SK-N-SH (cell line): ENCODE results near the gene PTPN23. TPM values are rescaled to one million over a fixed set of nuclear protein-coding genes. Genes with fewer than 3 reads are reported as not detected.

Experiments used
- CTCF ChIA-PET: fragments of 300-600, 350-600 bp; formaldehyde crosslinking; extraction: SDS; loops from one replicate; lab custom pipeline; 2021; lab: Yijun Ruan, JAX
- POLR2A ChIA-PET: fragments of 350-600 bp; sonication (Branson Sonifier 250); formaldehyde crosslinking; extraction: SDS; loops from one replicate; lab custom pipeline; 2020; ENCODE audit warnings: antibody characterized with exemption, inconsistent platforms; lab: Yijun Ruan, JAX
- DNase-seq: peaks from one replicate; pipeline ENCODE4 v3.0.0; 2012
- H2AFZ ChIP-seq: fragments of 200-600 bp; sonication (generic); 2 replicates; pipeline ENCODE4 v1.8.1; 2016; ENCODE audit warnings: antibody characterized with exemption, mild to moderate bottlenecking, low read depth
- H3F3A ChIP-seq: fragments of 200-600 bp; sonication (generic); replicated peaks from 2 replicates; pipeline ENCODE3; 2016; ENCODE audit warnings: antibody characterized with exemption, mild to moderate bottlenecking; ENCODE audit not compliant: insufficient read depth
- H3K27ac ChIP-seq, 2 experiments: fragments of 200-500 bp in 1 of 2; fragments of 200-600 bp in 1 of 2; sonication (Bioruptor generic) in 1 of 2; sonication (generic), shearing (Covaris generic) in 1 of 2; 2 replicates each; pipeline versions ENCODE4 v1.5.1 to v1.6.1; 2014 to 2016; ENCODE audit warnings: low read depth in 2 of 2, inconsistent platforms in 1 of 2, low read length in 1 of 2, mild to moderate bottlenecking in 1 of 2, mixed read lengths in 1 of 2
- H3K27me3 ChIP-seq: fragments of 200-600 bp; sonication (generic), shearing (Covaris generic); 2 replicates; pipeline ENCODE4 v1.6.1; 2016; ENCODE audit warnings: mixed run types; ENCODE audit not compliant: insufficient read depth
- H3K36me3 ChIP-seq, 2 experiments: fragments of 200-500 bp in 1 of 2; fragments of 200-600 bp in 1 of 2; sonication (Bioruptor generic) in 1 of 2; sonication (generic) in 1 of 2; replicated peaks in 1 of 2; 2 replicates each; pipeline versions ENCODE3 to v1.5.1; 2014 to 2016; ENCODE audit warnings: low read length in 1 of 2, mild to moderate bottlenecking in 1 of 2; ENCODE audit not compliant: insufficient read depth in 2 of 2, control insufficient read depth in 1 of 2
- H3K4me1 ChIP-seq, 2 experiments: fragments of 200-500 bp in 1 of 2; fragments of 200-600 bp in 1 of 2; sonication (Bioruptor generic) in 1 of 2; sonication (generic), shearing (Covaris generic) in 1 of 2; 2 replicates each; pipeline versions ENCODE4 v1.5.1 to v1.6.1; 2014 to 2016; ENCODE audit warnings: low read depth in 1 of 2, low read length in 1 of 2, mixed run types in 1 of 2; ENCODE audit not compliant: insufficient read depth in 2 of 2, control insufficient read depth in 1 of 2
- H3K4me2 ChIP-seq: fragments of 200-600 bp; sonication (generic), shearing (Covaris generic); 2 replicates; pipeline ENCODE4 v1.6.1; 2017; ENCODE audit warnings: mixed run types
- H3K4me3 ChIP-seq, 2 experiments: fragments of 200-500 bp in 1 of 2; fragments of 200-600 bp in 1 of 2; sonication (Bioruptor generic) in 1 of 2; sonication (generic), shearing (Covaris generic) in 1 of 2; 2 replicates each; pipeline versions ENCODE4 v1.5.1 to v1.8.1; 2014 to 2016; ENCODE audit warnings: low read depth in 2 of 2, inconsistent platforms in 1 of 2, low read length in 1 of 2, mild to moderate bottlenecking in 1 of 2, mixed read lengths in 1 of 2, moderate library complexity in 1 of 2
- H3K79me2 ChIP-seq: fragments of 200-600 bp; sonication (generic); 2 replicates; pipeline ENCODE4 v1.8.1; 2017; ENCODE audit warnings: mild to moderate bottlenecking; ENCODE audit not compliant: insufficient read depth
- H3K9ac ChIP-seq: fragments of 200-600 bp; sonication (generic); 2 replicates; pipeline ENCODE4 v1.6.1; 2017; ENCODE audit warnings: mixed run types
- H3K9me2 ChIP-seq: fragments of 200-600 bp; sonication (generic); 2 replicates; pipeline ENCODE4 v1.6.1; 2017; ENCODE audit warnings: mixed run types
- H3K9me3 ChIP-seq: fragments of 200-600 bp; sonication (generic); 2 replicates; pipeline ENCODE4 v1.6.1; 2017; ENCODE audit warnings: mixed run types, mild to moderate bottlenecking, moderate library complexity
- H4K20me1 ChIP-seq: fragments of 200-600 bp; sonication (generic); 2 replicates; pipeline ENCODE4 v1.6.1; 2017; ENCODE audit warnings: mild to moderate bottlenecking, mixed run types; ENCODE audit not compliant: insufficient read depth
- CHD2 ChIP-seq: fragments of 150-350 bp; IDR thresholded peaks from 2 replicates; pipeline ENCODE4 v1.6.1; 2018; ENCODE audit warnings: low read length; ENCODE audit not compliant: partially characterized antibody
- EP300 ChIP-seq, 2 experiments: IDR thresholded peaks; 2 replicates each; pipeline versions ENCODE4 v1.4.0 to v1.6.1; 2012; ENCODE audit warnings: borderline replicate concordance in 1 of 2, low read depth in 1 of 2, low read length in 1 of 2
- EZH2phosphoT487 ChIP-seq: fragments of 200-600 bp; sonication (generic); IDR thresholded peaks from 2 replicates; pipeline ENCODE4 v1.6.1; 2017; ENCODE audit warnings: low read depth, mixed run types, mild to moderate bottlenecking, antibody characterized with exemption, moderate library complexity, borderline replicate concordance
- FOXJ3 ChIP-seq: sonication (generic); formaldehyde crosslinking; IDR thresholded peaks from 2 replicates; pipeline ENCODE4 v1.5.1; 2020; ENCODE audit warnings: mild to moderate bottlenecking, missing genetic modification reagents
- FOXM1 ChIP-seq: IDR thresholded peaks from 2 replicates; pipeline ENCODE4 v1.4.0; 2012; ENCODE audit warnings: low read depth, mild to moderate bottlenecking
- GABPA ChIP-seq: IDR thresholded peaks from 2 replicates; pipeline ENCODE4 v1.4.0; 2012; ENCODE audit warnings: low read depth, mild to moderate bottlenecking
- JUND ChIP-seq: IDR thresholded peaks from 2 replicates; pipeline ENCODE4 v1.4.0; 2012
- MEF2A ChIP-seq: IDR thresholded peaks from 2 replicates; pipeline ENCODE4 v1.4.0; 2012; ENCODE audit warnings: low read depth, borderline replicate concordance
- MXI1 ChIP-seq: IDR thresholded peaks from 2 replicates; pipeline ENCODE4 v1.6.1; 2012; ENCODE audit warnings: mild to moderate bottlenecking, low read depth, low read length, improper control_type of control experiment
- NFIC ChIP-seq: IDR thresholded peaks from 2 replicates; pipeline ENCODE4 v1.4.0; 2012; ENCODE audit warnings: borderline replicate concordance
- NRF1 ChIP-seq: IDR thresholded peaks from 2 replicates; pipeline ENCODE4 v1.6.1; 2012; ENCODE audit warnings: low read depth, mild to moderate bottlenecking, low read length
- PBX3 ChIP-seq: IDR thresholded peaks from 2 replicates; pipeline ENCODE4; 2012
- REST ChIP-seq: IDR thresholded peaks from 2 replicates; pipeline ENCODE4 v1.6.1; 2012; ENCODE audit warnings: mild to moderate bottlenecking, low read depth, low read length, moderate library complexity
- RFX5 ChIP-seq: IDR thresholded peaks from 2 replicates; pipeline ENCODE4 v1.6.1; 2012; ENCODE audit warnings: mild to moderate bottlenecking, improper control_type of control experiment, low read length
- RXRA ChIP-seq: IDR thresholded peaks from 2 replicates; pipeline ENCODE4 v1.4.0; 2012; ENCODE audit warnings: low read depth, mild to moderate bottlenecking, borderline replicate concordance
- TAF1 ChIP-seq: IDR thresholded peaks from 2 replicates; pipeline ENCODE4 v1.6.1; 2012; ENCODE audit warnings: low read depth, mild to moderate bottlenecking, low read length, moderate library complexity, borderline replicate concordance
- TEAD4 ChIP-seq: IDR thresholded peaks from 2 replicates; pipeline ENCODE4 v1.4.0; 2012; ENCODE audit warnings: mild to moderate bottlenecking, borderline replicate concordance; ENCODE audit not compliant: insufficient read depth
- YY1 ChIP-seq: IDR thresholded peaks from 2 replicates; pipeline ENCODE4 v1.4.0; 2012; ENCODE audit warnings: low read depth, mild to moderate bottlenecking
- WGBS: methylation state at CpG from one replicate; pipeline ENCODE4 v1.1.6; 2017; ENCODE audit warnings: low lambda C conversion rate; 5-methylcytosine and 5-hydroxymethylcytosine counted together
- polyA plus RNA-seq, 3 experiments: library from polyadenylated mRNA; depleted of rRNA; stranded (reverse); fragments of >200 nt; gene quantifications; 2 replicates each; pipeline ENCODE4 v1.2.3, GENCODE V29; 2012
- TF ChIP-seq, protein P1 (sequence below): IDR thresholded peaks from 2 replicates; pipeline ENCODE4 v1.4.0; 2012; ENCODE audit warnings: low read depth, borderline replicate concordance

PTPN23 gene
- polyA plus RNA-seq, 1 of the 3 experiments (the other 2 are of a cell fraction): 10.9 TPM

GRCh38 chr3:47377186-47377585, 3.6 kb upstream of the PTPN23 start:
- Histone ChIP-seq H3K4me1 (peaks cover 0 to 9% of the 10 kb centered on the region in 2 experiments; a peak in 1 of 4 replicates), H3K27ac (no peak overlapping the region), H3K9me2 (no peaks in the 10 kb centered on the region), H3K79me2 (peaks cover 32% of the 10 kb centered on the region), H3K9ac (no peak overlapping the region), H3K36me3 (no peaks in the 10 kb centered on the region), H3F3A (peaks cover 3% of the 10 kb centered on the region), H3K4me2 (no peak overlapping the region), H3K9me3 (no peaks in the 10 kb centered on the region), H2AFZ (no peak overlapping the region), H3K27me3 (no peaks in the 10 kb centered on the region), H3K4me3 (no peak overlapping the region), H4K20me1 (peaks cover 8% of the 10 kb centered on the region)
- no peak for TF ChIP-seq CHD2
- no peak for TF ChIP-seq TAF1
- TF ChIP-seq REST: no peak
- TF ChIP-seq, protein P1, sequence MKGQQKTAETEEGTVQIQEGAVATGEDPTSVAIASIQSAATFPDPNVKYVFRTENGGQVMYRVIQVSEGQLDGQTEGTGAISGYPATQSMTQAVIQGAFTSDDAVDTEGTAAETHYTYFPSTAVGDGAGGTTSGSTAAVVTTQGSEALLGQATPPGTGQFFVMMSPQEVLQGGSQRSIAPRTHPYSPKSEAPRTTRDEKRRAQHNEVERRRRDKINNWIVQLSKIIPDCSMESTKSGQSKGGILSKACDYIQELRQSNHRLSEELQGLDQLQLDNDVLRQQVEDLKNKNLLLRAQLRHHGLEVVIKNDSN: no peak
- TF ChIP-seq MEF2A: no peak
- no peak for TF ChIP-seq EZH2phosphoT487
- no peak for TF ChIP-seq JUND
- no peak for TF ChIP-seq PBX3
- no peak for TF ChIP-seq MXI1
- TF ChIP-seq TEAD4: no peak
- no peak for TF ChIP-seq NFIC
- no peak for TF ChIP-seq EP300 (IDR thresholded peaks at IDR 0.05; ENCODE audit: borderline replicate concordance in 1 of 2, low read depth in 1 of 2, low read length in 1 of 2)
- no peak for TF ChIP-seq RFX5
- no peak for TF ChIP-seq GABPA
- TF ChIP-seq FOXM1: no peak
- TF ChIP-seq RXRA: no peak
- TF ChIP-seq FOXJ3 (CRISPR knock-in tag): no peak
- no peak for TF ChIP-seq YY1
- no peak for TF ChIP-seq NRF1
- WGBS: 96% methylated on average over 2 of the region's 2 CpGs
- POLR2A ChIA-PET: interaction anchor here (0.6 kb wide), 1 partner anchor 323 kb away, joined by 5 read pairs; no protein-coding TSS in a partner anchor
- no peak for DNase-seq
- CTCF ChIA-PET: interaction anchor here (0.9 to 1.0 kb wide), 3 partner anchors 43 to 1059 kb away, joined by 3 read pairs; no protein-coding TSS in a partner anchor
